Measurements from ENCODE around the gene KDM5C.

KDM5C gene

DNA sequence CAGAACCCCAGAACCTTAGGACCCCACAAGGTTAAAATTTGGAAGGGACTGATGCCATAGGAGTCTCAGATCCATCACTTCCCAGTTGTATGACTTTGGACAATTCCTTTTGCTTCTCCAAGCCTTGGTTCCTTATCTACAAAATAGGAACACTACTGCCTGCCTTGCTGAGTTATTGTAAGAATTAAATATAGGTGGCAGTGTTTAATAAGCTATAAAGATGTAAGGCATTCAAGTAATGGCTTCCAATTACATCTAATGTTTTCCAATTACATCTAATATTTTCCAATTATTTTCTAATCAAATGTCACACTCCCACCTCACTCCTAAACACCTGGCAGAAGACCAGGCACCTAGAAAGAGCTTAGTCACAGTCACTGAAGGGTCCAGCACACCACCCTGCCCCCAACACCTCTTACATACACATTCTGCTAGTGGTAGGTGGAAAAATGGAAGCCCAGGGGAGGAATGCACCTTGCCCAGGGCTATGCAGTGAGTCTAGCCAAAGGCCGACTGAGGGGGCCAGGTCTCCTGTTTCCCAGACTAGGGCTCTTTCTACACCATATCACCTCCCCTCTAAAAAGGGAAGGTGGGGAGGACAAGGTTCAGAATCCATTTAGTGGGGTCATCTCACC lies 24.5 kb upstream of the KDM5C start:
- DNase-seq = no peak

DNA sequence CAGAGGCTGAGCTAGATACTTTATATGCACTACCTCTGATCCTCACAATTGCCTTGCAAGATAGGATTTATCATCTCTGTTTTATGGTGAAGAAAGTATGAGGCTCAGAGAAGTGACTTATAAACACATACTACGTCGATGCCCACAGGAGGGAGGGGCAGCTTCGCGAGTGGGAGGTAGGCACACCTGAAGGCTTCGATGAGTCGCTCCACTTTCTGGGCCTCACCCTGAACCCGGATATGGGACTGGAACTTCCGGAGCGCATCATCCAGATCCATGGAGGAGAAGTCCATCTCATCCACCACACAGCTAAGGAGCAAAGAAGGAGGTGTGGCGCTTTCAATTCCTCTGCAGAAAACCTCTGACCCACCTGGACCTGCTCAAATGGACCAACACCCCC lies 22.9 kb upstream of the KDM5C start:
- DNase-seq = no peak

DNA sequence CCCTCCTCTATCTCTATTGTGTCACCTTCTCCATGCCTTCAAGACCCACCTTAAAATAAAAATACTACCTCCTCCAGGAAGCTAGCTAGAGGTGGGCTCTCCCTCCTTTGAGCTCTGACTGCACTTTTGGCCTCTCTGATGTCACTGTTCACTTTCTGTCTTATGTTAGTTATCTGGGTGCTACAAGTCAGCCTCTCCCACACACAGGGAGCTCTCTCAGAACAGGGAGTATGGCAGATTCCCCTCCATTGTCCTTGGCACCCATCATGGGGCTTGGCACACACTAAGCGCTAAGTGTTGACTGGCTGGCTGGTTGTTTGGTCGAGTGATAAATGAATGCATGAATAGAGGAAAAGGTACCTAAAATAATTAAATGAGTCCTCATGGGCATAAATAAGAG lies 21.2 kb upstream of the KDM5C start:
- no peak for DNase-seq

DNA sequence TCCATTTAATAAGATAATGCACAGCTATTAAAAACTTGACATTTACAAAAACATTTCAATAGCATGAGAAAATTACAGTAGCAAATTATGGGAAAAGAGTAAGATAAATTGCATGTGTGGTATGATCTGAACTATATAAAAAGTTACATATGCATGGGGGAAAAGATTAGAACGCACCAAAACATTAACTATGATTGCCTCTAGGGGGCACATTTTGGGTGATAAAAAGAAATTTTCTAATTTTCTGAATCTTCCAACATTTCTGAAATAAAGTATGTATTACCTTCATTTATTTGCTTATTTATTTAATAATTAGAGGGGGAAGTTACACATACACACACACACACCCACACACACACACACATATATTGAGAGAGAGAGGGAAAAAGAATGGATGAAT lies 19.6 kb upstream of the KDM5C start:
- DNase-seq = no peak

DNA sequence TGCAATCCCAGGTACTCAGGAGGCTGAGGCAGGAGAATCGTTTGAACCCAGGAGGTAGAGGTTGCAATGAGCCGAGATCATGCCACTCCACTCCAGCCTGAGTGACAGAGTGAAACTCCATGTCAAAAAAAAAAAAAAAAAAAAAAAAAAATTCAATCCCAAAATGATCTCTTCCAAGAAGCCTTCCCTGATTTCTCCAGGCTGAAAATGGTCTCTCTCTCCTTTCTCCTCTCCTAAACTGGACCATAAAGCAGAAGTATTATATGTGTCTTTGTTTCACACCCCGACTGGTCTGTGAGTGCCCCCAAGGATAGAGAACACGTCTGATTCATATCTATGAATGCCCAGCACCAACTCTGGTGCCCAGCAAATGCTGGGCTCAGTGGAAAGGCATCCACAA lies 17.3 kb upstream of the KDM5C start:
- no peak for DNase-seq

DNA sequence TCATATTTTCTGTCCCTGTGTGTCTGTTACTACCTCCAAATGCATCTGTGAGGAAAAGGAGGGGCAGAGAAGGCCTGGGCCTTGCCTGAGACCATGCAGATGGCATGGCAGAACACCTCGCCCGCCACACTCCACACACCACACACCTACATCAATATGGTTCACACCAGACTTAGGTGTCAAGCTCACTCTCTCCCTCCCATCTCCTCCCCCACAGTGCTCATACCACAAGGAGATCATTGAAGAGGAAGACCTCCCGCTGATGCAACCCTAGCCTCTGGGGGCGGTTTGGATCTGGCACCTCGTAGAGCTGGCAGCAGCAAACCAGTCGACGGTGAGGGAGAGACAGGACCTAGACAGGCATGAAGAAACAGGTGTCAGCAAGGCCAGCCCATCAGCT lies 16.6 kb upstream of the KDM5C start:
- DNase-seq = no peak

DNA sequence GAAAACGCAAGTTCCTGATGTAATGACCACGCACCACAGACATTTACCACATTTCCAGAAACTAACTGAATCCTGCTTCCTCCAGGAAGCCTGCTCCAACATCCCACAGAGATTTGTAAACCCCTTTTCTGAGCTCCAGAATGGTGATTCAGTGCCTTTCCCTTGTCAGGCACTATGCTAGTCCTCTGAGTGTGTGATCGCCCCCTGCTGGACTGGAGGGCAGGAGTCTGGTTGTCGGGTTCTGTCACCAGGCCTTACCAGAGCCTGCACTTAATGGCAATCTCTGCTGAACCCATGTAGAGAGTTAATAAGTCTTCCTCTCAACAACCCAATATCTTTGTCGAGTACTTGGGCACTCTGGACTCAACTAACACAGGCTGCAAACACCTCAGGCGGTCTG lies 14.5 kb upstream of the KDM5C start:
- peak in 1 of 4 experiments; percentile 4 for DNase-seq

DNA sequence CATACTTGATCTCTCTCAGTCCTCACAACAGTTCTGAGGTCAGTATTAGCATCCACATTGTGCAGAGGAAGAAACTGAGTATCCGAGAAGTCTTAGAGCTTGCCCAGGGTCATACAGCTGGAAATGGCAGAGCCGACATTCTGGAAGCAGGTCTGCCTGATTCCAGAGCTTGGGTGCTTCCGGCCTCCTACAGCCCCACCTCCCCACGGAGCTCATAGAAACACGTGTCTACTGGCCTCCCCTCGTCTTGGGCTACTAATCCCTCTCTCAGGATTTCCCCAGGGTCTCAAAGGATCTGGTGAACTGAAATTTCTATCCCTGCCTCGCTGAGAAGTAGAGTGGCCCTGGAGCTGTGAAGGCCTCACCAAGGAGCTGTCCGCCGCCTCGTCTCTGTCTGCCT lies 12.0 kb upstream of the KDM5C start:
- DNase-seq = no peak

DNA sequence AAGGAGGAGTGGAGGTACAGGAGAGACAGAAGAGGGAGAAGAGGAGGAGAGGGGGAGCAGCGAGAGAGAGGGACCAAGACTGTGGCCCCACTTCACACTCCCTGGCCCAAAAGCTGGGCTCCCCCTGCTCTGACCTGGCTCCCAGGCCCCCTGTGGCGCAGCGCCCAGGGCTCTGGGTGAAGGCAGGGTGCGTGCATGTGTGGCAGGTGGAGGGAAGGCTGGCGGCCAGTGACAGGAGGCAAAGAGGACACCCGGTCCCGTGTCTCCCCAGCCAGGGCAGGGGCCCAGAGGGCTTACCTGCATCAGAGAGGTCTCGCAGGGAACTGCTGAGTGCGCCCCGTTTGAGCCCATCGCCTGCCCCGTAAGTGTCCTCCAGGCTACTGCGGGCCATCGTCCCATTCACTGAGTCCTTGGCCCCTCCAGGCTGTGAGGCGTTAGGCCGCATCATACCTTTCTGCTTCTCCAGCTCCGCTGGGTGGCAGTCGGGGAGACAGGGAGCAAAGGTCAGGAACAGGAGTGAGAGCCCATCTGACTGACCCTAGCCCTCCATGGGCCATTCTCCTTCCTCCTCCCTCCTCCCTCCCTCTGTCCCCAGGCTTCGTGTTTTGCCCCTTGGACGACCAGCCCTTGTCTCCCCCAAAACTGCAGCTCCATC lies 11.1 kb upstream of the KDM5C start:
- no peak for DNase-seq

DNA sequence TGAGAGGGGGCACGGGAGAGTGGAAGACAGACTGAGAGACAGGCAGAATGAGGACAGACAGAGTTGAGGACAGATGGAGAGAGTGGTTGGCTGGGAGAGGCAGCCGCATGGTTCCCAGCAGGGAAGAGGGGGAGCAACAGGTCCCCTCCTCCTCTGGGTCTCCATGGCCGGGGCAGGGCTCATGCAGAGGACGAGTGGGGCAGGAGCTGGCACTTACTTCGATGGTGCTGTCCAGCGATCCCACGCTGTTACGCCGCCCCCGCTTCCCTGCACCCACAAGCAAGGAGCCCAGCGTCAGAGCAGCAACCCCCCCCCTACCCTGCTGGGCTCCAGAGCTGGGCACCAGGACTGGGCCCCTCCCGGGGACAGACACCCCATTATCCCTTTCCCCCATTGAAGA lies 10.6 kb upstream of the KDM5C start:
- no peak for DNase-seq

DNA sequence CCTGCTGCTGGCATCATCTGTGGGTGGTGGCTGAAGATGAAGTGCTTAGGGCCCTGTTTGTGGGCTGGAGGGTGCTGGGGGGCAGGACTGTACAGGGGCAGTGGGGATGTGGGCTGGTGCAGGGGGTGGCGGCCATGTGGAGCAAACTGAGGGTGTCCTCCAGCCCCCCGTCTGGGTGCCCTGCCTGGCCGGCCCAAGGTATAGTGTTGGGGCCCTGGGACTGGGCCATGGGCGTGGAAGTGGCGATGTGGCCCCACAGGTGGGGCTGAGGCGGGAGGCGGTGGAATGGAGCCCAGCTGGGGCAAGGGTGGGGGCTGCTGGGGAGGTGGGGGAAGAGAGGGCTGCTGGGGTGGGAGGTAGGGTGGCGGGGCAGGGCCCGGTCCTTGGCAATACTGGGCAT lies 9.5 kb upstream of the KDM5C start:
- no peak for DNase-seq

DNA sequence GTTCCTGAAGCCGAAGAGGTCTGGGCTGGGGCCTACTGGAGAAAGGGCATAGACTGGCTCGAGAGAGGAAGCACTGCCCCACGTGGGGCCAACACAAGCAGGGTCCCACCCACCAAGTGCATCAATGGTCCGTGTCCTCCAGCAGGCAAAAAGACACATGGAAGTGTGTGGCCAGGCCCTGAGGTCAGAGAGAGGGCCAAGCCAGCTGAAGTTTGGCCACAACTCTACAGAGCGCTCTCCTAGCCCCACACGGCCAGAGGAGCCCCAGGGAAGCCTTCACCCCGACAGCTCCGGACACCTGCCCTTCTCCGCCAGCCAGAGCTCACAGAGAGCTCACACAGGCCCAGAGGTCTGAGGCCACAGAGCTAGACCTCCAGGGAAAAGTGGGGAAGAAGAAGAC lies 8.5 kb upstream of the KDM5C start:
- no peak for DNase-seq

DNA sequence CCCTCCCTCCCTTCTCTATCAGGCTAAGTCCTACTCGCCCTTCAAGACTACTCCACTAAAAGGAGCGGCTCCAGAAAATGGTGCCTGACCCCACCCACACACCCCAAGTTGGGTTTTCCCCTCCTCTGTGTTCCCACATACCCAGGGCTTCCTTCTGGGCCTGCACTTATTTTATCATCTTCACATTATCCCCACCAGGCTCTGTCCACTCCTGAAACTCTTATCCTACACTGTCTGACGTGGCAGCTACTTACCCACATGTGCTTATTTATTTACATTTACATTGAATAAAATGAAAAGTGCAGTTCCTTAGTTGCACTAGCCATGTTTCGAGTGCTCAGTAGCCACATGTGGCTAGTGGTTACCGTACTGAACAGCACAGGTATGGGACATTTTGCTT lies 5.1 kb upstream of the KDM5C start:
- no peak for DNase-seq

DNA sequence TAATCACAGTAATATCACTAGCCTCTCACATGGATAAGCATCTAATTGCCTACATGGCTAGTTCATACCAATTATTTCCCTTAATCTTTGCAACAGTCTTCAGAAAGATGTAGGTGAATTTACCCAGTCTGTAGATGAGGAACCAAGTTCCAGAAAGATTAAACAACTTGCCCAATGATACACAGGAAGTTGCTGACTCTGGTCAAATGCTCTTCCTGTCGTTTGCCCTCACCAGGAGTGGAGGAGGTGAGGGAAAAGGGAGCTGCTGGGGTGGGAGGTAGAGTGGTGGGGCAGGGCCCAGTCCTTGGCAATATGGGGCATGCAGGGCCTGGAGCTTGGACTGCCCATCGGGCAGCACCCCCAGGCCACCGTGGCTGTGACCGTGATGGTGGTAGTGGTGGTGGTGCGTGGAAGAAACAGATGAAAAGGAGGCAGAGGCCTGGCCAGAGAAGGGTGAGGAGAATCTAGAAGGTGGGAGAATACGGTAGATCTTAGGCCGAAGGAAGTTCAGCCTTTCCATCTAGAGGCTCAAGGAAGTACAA lies 2.3 kb upstream of the KDM5C start:
- no peak for DNase-seq

DNA sequence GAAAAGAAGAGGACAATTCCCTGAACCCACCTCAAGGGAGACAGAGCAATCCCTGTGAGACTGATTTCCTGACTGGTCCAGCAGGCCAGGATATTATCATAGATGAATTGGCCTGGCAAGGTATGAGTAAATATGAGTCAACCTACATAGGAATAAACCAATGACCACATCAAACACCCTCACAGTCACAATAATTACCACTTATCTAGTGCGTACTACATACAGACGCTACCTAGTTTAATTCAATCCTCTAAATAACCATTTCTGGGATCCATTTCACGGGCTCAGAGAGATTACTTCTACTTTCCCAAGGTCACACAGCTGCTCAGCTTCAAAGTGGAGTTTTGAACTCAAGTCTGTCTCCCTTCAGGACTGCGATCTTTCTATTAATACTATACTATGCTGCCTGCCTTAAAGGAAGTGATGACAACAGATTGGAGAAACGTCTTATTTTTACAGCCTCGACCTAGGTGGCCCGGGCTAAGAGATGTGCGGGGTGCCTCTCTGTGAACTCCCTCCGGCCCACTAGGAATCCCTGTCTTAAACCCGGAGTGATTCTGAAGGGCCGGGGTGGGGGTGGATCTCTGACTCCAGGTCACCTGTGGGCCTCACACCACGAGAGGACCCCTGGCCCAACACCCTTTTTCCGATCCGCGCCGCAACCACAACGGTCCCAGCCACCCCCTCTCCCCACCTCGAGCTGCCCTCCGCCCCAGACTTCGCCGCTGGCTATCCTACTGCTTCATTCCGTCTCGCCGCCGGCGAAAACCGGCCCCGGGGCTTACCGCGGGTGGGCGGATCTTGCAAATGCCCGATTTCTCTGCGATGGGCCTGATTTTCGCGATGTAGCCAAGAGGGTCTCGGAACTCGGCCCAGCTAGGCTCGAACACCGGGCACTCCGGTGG lies 800 bp downstream of the KDM5C start:
- no peak for DNase-seq

DNA sequence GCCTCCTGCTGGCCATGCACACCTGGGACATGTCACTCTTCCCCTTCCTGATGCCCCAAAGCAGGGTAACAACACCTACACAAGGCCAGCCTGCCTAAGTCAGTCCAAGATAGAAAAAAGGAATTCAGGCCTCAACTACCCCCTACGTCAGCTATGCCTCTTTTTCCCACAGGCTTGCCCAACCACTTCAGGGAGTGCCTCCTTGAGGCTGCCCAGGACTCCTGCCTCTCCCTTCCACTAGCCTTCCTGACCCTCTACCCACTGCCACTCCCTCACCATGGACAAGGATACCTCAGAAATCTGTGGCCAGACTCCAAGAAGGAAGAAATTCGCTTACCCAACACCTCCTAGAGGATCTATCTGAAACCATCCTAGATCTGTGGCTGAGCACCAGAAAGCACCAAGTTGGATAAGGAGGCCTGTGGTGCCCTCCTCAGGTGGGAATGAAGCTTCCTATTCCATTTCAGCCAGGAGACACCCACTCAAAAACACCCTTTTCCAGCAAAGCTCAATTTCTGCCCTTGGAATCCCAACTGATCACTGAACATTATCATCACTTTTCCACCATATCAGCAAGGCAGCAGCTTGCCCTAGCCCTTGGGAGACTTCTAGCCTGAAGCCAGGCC lies 1.8 kb downstream of the KDM5C start:
- DNase-seq = no peak

DNA sequence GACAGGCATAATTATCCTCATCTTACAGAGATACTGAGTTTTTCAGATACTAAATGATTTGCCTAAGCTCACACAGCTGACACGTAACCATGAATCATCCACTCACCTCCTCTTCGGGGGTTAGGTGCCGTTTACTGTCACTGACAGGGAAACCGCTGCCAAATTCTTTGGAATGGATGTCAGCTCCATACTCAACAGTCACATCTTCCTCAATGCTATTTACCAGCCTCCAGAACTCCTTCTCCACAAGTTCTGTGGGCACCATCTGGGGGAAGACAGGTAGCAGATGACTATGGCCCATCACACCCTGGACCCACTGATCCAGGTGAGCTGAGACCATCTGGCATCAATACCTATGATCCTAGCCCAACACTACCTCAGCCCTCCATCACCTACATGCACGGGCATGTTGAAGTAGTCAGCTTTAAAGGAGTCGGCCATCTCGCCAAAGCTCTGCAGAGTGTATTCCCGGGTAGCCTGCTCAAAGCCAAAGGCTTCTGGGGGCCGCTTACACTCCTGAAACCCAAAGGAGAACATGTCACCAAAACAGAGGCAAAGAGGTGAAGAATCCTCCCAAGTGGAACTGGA lies 13.5 kb downstream of the KDM5C start:
- no peak for DNase-seq

DNA sequence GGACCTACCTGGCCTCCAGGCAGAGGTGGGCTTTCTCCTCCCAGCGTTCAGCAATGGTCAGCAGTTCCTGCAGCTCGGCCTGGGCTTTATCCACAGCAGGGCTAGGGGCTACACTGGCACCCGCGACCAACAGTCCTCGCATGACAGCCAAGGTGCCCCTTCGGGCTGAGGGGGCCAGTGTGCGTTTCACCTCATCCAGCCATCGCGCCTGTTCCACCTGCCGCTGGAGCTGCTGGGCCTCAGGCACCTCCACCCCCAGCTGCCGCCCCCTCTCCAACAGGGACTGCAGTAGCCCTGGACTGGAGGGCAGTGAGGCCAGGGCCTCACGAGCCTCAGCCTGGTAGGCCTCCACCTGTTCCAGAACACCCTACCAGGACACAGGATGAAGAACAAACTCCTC lies 28.3 kb downstream of the KDM5C start:
- no peak for DNase-seq

DNA sequence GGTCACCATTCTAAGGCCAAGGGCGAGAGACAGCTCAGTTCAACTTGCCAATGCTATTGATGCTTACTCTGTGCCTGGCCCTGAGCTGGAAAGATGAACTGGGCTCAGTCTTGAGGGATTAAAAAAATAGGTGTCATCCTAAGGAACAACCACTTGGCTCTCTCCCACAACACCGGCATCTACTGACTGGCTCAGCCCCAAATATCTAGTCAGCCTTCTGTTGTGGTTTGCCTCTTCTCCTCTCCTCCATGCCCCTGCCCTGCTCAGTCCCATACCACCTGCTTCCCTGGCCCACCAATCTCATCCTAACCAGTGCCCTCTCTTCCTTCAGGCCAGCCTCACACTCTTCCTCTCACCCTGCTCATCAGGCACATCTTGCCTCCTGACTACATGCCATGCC lies 29.6 kb downstream of the KDM5C start:
- no peak for DNase-seq

DNA sequence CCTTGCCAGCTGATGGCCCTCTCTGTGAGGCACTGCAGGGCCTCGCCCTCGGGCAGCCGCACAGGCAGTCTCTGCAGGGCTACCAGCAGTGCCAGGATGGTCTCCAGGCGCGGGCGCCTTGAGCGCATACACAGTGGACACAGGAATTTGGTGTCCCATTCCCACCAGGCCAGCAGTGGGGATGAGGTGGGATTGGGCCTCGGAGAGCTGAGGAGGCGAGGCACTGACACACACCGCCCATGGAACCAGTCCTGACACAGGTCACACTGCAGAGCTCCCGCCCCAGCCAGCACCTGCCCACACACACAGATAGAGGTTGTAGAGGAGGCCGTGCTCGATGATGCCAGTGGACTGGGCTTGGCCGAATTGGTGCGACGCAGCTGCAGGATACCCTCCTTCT lies 30.7 kb downstream of the KDM5C start:
- no peak for DNase-seq

DNA sequence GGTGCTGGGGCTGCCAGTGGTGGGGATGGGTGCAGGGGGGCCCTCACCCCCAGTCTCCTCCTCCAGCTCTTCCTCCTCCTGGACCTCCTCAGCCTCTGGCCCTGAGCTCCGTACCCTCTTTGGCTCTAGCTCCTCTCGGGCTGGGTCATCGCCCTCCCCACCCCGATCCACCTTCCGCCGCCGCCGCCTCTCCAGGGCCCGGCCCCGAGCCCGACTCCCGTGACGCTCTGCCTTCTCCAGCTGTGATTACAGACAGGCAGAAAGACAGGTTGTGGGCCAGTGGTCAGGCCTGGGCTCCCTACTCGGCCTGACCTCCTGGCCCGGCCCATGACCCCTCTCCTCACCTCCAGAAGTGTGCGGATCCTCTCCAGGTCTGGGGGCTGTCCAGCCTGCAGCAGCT lies 31.9 kb downstream of the KDM5C start:
- no peak for DNase-seq

DNA sequence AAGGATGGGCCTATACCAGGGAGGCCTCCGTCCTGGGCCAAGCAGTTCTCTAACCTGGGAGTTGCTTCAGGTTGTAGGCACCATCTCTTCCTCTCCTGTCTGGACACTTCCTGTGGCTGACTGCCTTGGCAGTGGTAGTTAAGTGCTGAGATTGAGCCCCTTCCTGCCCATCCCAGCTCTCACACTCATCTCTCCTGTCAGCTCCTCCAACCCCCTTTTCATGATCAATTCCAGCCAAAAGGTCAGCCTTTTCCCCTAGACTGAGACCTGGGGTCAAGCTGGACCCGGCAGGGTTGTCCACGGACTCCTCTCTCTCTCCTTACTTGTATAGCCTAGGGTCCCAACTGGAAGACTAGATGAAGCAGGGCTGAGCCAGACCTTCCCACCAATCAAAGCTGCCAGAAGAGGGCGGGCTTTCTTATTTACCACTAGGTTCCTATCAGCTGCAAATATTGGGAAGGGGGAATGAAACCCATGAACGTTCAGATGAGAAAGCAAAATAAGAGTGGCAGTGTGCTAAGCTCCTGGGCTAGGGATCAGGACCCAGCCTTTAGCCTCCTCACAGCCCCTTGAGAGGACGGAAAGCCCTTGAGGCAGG lies 34.5 kb downstream of the KDM5C start:
- DNase-seq = no peak

DNA sequence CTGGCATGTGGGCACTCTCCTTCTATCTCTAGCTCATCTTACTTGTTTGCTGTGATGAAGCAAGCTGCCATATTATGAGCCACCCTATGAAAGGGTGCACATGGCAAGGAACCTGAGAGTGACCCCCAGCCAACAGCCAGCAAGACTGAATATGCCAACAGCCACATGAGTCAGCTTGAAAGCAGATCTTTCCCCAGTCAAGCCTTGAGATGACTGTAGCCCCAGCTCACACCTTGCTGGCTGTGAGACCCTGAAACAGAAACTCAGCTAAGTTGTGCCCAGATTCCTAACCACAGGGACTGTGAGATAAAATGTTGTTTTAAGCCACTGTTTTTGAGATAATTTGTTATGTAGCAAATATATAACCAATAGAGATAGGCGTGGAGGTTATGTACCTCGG lies 36.2 kb downstream of the KDM5C start:
- no peak for DNase-seq

Measured in activated CD4-positive, CD25-positive, alpha-beta regulatory T cell (primary cell).